ENCODE data around the gene SCAI. TPM values are rescaled to one million over a fixed set of nuclear protein-coding genes. Genes with fewer than 3 reads are reported as not detected.

Gene SCAI
- total RNA-seq, 1 donor from 2014 or later = 14.9 TPM

DNA sequence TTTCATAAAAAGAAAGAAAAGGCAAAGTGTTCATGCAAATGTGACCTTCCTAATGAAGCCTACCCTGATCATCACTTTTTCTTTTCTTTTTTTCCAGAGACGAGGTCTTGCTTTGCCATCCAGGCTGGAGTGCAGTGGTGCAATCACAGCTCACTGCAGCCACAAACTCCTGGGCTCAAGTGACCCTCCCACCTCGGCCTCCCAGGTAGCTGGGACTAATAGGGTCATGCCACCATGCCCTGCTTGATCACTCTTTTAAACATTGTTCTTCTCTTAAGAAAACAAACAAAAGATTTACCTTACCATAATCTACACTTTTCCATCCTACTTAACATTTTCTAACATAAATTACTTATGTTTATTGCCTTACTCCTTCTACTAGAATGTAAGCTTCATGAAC lies 193.9 kb downstream of the SCAI start:
- intact Hi-C loops (cut with DNase I) = no loop called here
- ATAC-seq (no peak), DNase-seq (no peak)
- H3K36me3 ChIP-seq = no peaks in the 10 kb centered on the region
- H3K27me3 ChIP-seq = no peaks in the 10 kb centered on the region
- H3K27ac ChIP-seq = no peak overlapping the region
- H3K9me3 ChIP-seq = no peaks in the 10 kb centered on the region
- TF ChIP-seq, protein P1, sequence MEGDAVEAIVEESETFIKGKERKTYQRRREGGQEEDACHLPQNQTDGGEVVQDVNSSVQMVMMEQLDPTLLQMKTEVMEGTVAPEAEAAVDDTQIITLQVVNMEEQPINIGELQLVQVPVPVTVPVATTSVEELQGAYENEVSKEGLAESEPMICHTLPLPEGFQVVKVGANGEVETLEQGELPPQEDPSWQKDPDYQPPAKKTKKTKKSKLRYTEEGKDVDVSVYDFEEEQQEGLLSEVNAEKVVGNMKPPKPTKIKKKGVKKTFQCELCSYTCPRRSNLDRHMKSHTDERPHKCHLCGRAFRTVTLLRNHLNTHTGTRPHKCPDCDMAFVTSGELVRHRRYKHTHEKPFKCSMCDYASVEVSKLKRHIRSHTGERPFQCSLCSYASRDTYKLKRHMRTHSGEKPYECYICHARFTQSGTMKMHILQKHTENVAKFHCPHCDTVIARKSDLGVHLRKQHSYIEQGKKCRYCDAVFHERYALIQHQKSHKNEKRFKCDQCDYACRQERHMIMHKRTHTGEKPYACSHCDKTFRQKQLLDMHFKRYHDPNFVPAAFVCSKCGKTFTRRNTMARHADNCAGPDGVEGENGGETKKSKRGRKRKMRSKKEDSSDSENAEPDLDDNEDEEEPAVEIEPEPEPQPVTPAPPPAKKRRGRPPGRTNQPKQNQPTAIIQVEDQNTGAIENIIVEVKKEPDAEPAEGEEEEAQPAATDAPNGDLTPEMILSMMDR (IDR thresholded peaks at IDR 0.05) = no peak
- H3K4me1 ChIP-seq = no peaks in the 10 kb centered on the region
- H3K4me3 ChIP-seq = no peak overlapping the region

DNA sequence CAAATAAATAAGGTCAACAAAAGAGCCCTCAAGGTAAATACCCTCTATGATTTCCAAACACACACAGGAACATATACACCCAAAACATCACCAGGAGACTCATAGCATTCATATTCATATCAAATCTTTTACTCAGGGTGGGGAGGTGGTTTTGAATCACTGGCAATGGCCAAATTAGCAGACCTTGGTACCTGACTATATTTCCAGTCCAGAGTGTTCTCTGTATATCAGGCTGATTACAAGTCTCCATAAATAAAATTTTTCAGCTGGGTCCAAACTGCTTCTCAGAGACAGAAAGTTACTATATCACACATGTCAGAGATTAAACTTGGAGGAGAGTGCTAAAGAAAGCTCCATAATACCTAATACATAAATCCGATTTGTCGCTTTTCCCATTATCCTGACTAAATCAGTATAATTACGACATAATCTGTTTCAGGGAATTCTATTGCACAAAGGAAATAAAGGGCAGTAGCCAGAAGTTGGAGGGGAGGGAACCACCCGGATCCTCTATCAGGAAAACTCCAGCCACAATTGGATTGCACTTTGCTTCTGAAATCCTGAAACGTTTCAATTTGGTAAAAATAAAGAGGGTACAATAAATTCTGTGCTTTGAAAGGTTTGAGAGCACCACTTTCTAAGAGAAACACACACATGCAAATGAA lies 195.5 kb downstream of the SCAI start:
- Histone ChIP-seq H3K27me3 (no peaks in the 10 kb centered on the region), H3K9me3 (no peaks in the 10 kb centered on the region), H3K4me3 (no peak overlapping the region), H3K36me3 (no peaks in the 10 kb centered on the region), H3K4me1 (no peaks in the 10 kb centered on the region), H3K27ac (no peak overlapping the region)
- intact Hi-C loops (cut with DNase I) = no loop called here
- TF ChIP-seq, protein P1 (IDR thresholded peaks at IDR 0.05) = no peak
- ATAC-seq (no peak), DNase-seq (no peak)

DNA sequence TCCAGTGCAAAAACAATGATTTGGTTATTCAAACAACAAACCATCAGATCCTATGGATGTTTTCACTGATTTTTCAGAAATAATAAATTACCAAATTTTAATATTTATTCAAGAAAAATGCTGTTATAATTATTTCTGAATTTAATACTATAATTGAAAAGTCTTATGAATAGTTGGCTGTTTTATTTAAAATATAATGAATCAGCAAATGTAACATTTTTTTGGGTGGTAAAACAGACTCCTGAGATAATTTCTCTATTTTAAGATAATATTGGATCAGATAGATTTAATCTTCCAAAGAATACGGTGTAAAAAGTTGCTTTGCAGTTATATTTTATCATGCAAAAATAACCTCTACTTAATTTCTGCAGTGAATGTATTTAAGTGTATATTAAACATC lies 197.2 kb downstream of the SCAI start:
- intact Hi-C loops (cut with DNase I) = no loop called here

DNA sequence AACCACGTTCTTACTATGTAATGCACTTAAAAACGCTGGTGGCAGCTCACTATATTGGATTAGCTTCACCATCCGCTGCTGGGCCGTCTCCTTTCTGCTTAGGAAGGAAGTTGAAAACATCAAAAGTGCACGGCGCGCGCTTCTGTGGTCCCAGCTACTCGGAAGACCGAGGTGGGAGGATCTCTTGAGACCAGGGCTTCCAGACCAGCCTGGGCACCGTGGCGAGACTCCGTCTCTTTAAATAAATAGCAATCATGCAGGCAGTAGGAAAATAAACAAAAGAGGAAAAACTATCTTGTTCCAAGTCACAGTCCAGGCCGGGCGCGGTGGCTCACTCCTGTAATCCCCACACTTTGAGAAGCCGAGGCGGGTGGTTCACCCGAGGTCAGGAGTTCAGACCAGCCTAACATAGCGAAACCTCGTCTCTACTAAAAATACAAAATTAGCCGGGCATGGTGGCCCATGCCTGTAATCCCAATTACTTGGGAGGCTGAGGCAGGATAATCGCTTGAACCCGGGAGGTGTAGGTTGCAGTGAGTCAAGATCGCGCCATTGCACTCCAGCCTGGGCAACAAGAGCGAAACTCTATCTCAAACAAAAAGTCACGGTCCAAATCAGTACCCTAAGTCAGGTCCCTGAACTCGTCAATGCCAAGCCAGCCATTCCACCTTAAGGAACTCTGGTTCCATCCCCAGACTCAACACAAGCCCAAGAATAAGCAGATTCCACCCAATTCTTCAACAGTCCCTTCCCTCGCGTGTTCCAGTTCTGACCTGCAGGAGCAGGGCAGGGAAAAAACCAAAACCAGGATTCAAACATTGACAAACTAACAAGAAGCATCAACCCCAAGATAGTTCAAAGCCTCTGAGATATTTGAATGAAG lies 201.4 kb downstream of the SCAI start:
- Histone ChIP-seq H3K9me3 (no peaks in the 10 kb centered on the region), H3K36me3 (peaks cover 17% of the 10 kb centered on the region), H3K4me3 (peak overlapping the region; percentile 90), H3K27ac (peak overlapping the region; percentile 97), H3K4me1 (peaks cover 15% of the 10 kb centered on the region), H3K27me3 (no peaks in the 10 kb centered on the region)
- TF ChIP-seq, protein P1 (IDR thresholded peaks at IDR 0.05) = no peak
- intact Hi-C loops (cut with DNase I) = no loop called here
- ATAC-seq (peak; percentile 19), DNase-seq (peak; percentile 79)

More for the DNA sequence above, 197.2 kb downstream of the SCAI start:
- TF ChIP-seq, protein P1 (IDR thresholded peaks at IDR 0.05) = no peak
- ATAC-seq (no peak), DNase-seq (no peak)
- Histone ChIP-seq H3K9me3 (no peaks in the 10 kb centered on the region), H3K4me3 (no peak overlapping the region), H3K27ac (no peak overlapping the region), H3K36me3 (no peaks in the 10 kb centered on the region), H3K27me3 (no peaks in the 10 kb centered on the region), H3K4me1 (peaks cover 9% of the 10 kb centered on the region)

DNA sequence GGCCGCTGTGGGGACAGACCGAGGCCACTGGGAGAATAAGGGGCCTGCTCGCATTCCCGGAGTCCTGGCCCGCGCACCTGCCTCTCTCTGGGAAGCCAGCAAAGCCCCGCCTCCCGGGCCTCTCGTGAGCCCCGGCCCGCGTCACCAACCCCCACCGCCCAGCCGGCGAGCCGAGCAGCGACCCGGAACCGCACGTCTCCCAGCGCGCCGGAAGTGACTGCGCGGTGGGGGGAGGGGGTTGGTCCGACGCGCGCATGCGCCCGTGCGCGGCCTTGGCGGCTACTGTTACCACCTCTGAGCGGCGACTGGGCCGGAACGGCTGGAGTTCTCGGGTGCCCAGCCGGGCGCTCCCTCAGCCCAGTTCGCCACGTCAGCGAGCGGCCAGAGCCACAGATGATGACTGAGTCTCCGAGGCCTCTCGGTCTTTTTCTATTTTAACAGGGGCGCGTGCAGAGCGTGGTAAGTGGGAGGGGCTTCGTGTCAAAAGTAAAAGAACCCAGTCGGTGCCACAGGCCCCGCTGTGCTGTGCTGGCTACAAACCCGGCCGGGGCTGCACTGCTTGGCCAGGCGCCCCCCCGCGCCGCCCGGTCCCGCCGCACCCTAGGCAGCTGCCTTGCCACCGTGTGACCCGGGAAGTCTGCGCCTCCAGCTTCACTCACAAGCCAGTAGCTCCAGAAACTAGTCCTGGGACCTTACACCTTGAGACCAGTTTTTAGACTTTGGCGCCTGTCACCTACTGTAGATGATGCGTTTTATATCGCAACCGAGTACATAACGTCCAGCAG lies 202.2 kb downstream of the SCAI start, which contains the start of gene GOLGA1:
Gene GOLGA1, minus strand, starts transcription at position 190 of the 785 bp plus-strand sequence. CDS start 2,372 bp downstream, outside the sequence.
- intact Hi-C loops (cut with DNase I) = no loop called here
- DNase-seq = peak; percentile 99
- H3K9me3 ChIP-seq = no peaks in the 10 kb centered on the region

More for the DNA sequence above, 202.2 kb downstream of the SCAI start, which contains the start of gene GOLGA1:
- peak; percentile 98 for ATAC-seq
- TF ChIP-seq, protein P1 (IDR thresholded peaks at IDR 0.05) = no peak
- H3K27ac ChIP-seq = peak within 1 kb of the TSS; percentile 97
- H3K27me3 ChIP-seq = no peaks in the 10 kb centered on the region
- peaks cover 15% of the 10 kb centered on the region for H3K4me1 ChIP-seq
- H3K36me3 ChIP-seq = peaks cover 25% of the 10 kb centered on the region
- peak within 1 kb of the TSS; percentile 90 for H3K4me3 ChIP-seq

All from upper lobe of right lung (tissue), 1 donor.